Activated B cell treated with CpG ODN at 0.5 μM for 24 hours (primary cell): ENCODE data around the gene DHCR24. TPM values are rescaled to one million over a fixed set of nuclear protein-coding genes. Genes with fewer than 3 reads are reported as not detected.

Experiments used
- ATAC-seq: fragments of 200-7000 bp; cut with Tn5 transposase; one replicate; pipeline ENCODE4 v1.10.0; 2021; ENCODE audit warnings: low read depth, mild to moderate bottlenecking, moderate library complexity
- CTCF ChIA-PET: fragments of 350-600 bp; sonication (Branson Sonifier 250); formaldehyde crosslinking; loops from one replicate; lab custom pipeline; 2021; ENCODE audit warnings: antibody characterized with exemption; lab: Charles Lee
- POLR2A ChIA-PET: fragments of 350-600 bp; sonication (Branson Sonifier 250); formaldehyde crosslinking; loops from one replicate; lab custom pipeline; 2021; ENCODE audit warnings: antibody characterized with exemption; lab: Charles Lee
- DNase-seq: peaks from one replicate; pipeline ENCODE4 v3.0.0; 2022
- H3K27ac Mint-ChIP-seq: one replicate; pipeline ENCODE4 v1.8.0; 2020; ENCODE audit warnings: mixed read lengths
- H3K27me3 Mint-ChIP-seq: one replicate; pipeline ENCODE4 v1.8.0; 2021; ENCODE audit warnings: mixed read lengths
- H3K36me3 Mint-ChIP-seq: one replicate; pipeline ENCODE4 v1.8.0; 2021; ENCODE audit warnings: low read depth, mixed read lengths
- H3K4me1 Mint-ChIP-seq: one replicate; pipeline ENCODE4 v1.8.0; 2021; ENCODE audit warnings: mixed read lengths
- H3K4me3 Mint-ChIP-seq: one replicate; pipeline ENCODE4 v1.8.0; 2020; ENCODE audit warnings: mild to moderate bottlenecking, mixed read lengths
- H3K9me3 Mint-ChIP-seq: one replicate; pipeline ENCODE4 v1.8.0; 2020; ENCODE audit warnings: mixed read lengths
- CTCF ChIP-seq: fragments of 200-600 bp; IDR thresholded peaks from one replicate; pipeline ENCODE4 v1.8.0; 2022; ENCODE audit warnings: antibody characterized with exemption, mild to moderate bottlenecking
- intact Hi-C: fragments of 100-400 bp; cut with micrococcal nuclease; formaldehyde crosslinking; loops from one replicate; pipeline ENCODE4 v1.15.1; 2024
- total RNA-seq: library from RNA; stranded (reverse); gene quantifications from 2 replicates; pipeline ENCODE4 v1.2.3, GENCODE V29; 2022

DHCR24 gene
- total RNA-seq, 1 donor from 2014 or later: 55.0 TPM

DNA sequence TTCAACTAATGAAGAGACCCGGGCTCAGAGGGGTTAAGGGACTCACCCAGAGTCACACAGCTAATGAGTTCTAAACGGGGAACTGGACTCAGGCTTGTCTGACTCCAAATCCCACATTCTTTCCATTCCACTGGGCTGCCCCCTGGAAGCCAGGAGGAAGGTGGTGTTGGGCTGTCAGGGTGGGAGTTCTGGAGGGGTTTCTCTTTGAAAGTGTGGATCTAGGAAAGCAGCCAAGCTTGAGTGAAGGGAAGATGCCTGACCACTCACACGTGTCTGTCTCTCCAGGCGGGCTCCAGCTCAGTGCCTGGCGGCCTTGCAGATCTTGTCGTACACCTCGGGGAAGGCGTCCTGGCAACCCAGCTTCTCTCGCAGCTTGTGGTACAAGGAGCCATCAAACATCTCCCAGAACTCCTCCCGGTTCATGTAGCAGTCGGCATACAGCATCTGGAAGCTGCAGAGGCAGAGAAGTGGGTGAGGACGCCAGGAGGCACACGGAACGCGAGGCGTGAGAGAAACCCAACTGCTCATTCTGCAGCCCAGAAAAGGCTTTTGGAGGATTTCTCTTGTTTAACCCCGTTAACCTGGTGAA, 35.0 kb downstream of the DHCR24 start:
- no peak for DNase-seq
- ChIA-PET CTCF (no interaction called here), POLR2A (interaction anchor here (0.5 kb wide), 1 partner anchor 1659 kb away, joined by 3 read pairs; no protein-coding TSS in a partner anchor)
- H3K36me3 Mint-ChIP-seq: peaks cover 46% of the 10 kb centered on the region
- intact Hi-C loops: no loop called here
- no peaks in the 10 kb centered on the region for H3K27me3 Mint-ChIP-seq
- no peak overlapping the region for H3K27ac Mint-ChIP-seq
- peaks cover 3% of the 10 kb centered on the region for H3K9me3 Mint-ChIP-seq
- no peak overlapping the region for H3K4me3 Mint-ChIP-seq
- no peaks in the 10 kb centered on the region for H3K4me1 Mint-ChIP-seq
- no peak for ATAC-seq
- TF ChIP-seq CTCF: no peak

GRCh38 chr1:54851406-54851805, 35.6 kb downstream of the DHCR24 start:
- Mint-ChIP-seq H3K4me3 (no peak overlapping the region), H3K36me3 (peaks cover 46% of the 10 kb centered on the region), H3K4me1 (no peaks in the 10 kb centered on the region), H3K27me3 (no peaks in the 10 kb centered on the region), H3K27ac (no peak overlapping the region), H3K9me3 (peaks cover 3% of the 10 kb centered on the region)
- no peak for ATAC-seq
- ChIA-PET POLR2A (no interaction called here), CTCF (no interaction called here)
- intact Hi-C loops: no loop called here
- no peak for TF ChIP-seq CTCF
- DNase-seq: no peak

DNA sequence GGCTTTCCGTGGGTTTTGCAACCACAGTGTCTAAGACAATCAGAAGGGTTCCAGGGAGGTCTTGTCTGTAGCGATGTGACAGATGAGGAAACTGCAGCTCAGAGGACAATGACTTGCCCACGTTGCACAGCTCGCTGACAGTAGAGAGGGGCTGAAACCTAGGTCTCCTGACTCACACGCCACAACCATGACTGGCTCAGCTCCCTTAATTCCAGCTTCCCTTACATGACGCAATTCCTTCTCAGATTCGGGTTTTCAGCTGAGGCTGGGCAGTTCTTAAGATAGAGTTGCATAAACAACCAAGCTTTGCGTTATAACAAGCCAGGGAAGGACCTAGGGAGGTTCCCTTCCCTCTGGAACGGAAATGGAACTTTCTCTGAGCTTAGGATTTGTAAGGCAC, 36.3 kb downstream of the DHCR24 start:
- TF ChIP-seq CTCF: no peak
- no peaks in the 10 kb centered on the region for H3K27me3 Mint-ChIP-seq
- CTCF ChIA-PET: no interaction called here
- intact Hi-C loops: no loop called here
- peaks cover 3% of the 10 kb centered on the region for H3K9me3 Mint-ChIP-seq
- peaks cover 46% of the 10 kb centered on the region for H3K36me3 Mint-ChIP-seq
- H3K4me1 Mint-ChIP-seq: no peaks in the 10 kb centered on the region
- ATAC-seq (no peak), DNase-seq (no peak)
- no peak overlapping the region for H3K4me3 Mint-ChIP-seq
- H3K27ac Mint-ChIP-seq: no peak overlapping the region
- POLR2A ChIA-PET: no interaction called here

DNA sequence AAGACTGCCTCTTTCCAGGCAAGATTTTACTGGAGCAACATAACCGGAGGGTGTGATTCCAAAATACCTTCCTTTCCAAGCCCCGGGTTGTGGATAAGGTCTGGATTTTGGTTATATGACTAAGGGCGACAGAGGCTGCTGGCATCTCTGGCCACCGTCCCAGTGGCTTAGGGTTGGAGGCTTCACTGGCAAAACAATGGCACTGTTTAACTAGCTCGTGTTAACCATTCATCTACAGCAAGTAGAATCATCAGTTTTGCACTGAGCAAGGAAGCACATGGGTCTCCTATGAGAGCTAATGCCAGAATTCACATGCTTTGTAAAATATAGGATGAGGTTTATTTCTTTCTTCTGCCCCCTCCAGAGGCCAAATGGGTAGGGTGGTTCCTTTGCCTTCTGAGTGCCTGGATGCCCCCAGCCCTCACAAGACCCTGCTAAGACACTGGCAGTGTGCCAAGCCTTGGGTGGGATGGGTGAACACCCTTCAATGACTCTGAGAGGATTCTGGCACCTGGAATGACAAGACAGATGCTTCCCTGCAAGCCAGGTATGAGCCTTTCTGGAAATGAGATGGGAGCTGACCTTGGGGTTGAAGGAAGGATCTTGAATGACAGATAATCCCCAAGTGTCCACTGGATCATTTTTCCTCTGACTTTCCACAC, 36.8 kb downstream of the DHCR24 start:
- DNase-seq (no peak), ATAC-seq (no peak)
- TF ChIP-seq CTCF: no peak
- intact Hi-C loops: no loop called here
- CTCF ChIA-PET: no interaction called here
- Mint-ChIP-seq H3K36me3 (peaks cover 46% of the 10 kb centered on the region), H3K9me3 (peaks cover 3% of the 10 kb centered on the region), H3K27ac (no peak overlapping the region), H3K27me3 (no peaks in the 10 kb centered on the region), H3K4me3 (no peak overlapping the region), H3K4me1 (no peaks in the 10 kb centered on the region)
- POLR2A ChIA-PET: no interaction called here

- Mint-ChIP-seq H3K9me3 (peaks cover 3% of the 10 kb centered on the region), H3K36me3 (peaks cover 46% of the 10 kb centered on the region), H3K4me3 (no peak overlapping the region), H3K27me3 (no peaks in the 10 kb centered on the region), H3K27ac (no peak overlapping the region), H3K4me1 (no peaks in the 10 kb centered on the region)
- CTCF ChIA-PET: no interaction called here
- DNase-seq (no peak), ATAC-seq (no peak)
- intact Hi-C loops: no loop called here
- POLR2A ChIA-PET: no interaction called here
- TF ChIP-seq CTCF: no peak
Measured at GRCh38 chr1:54849219-54850068, 37.6 kb downstream of the DHCR24 start.
